Astrocyte (in vitro differentiated cells and primary cell): ENCODE data around the gene PAK4. TPM values are rescaled to one million over a fixed set of nuclear protein-coding genes. Genes with fewer than 3 reads are reported as not detected.
A peak's percentile ranks its signal among the peaks of the same experiment; 100 is the strongest.

Experiments used
- DNase-seq: peaks from one replicate; pipeline ENCODE4 v3.0.0-alpha.2; 2010; ENCODE audit warnings: low read depth
- FAIRE-seq: peaks from 2 replicates; lab custom pipeline; 2011; peaks lifted over from hg19 to GRCh38; lab: Jason Lieb, UNC
- H2AFZ ChIP-seq: 2 replicates; pipeline ENCODE4 v1.6.0; 2012; ENCODE audit warnings: low read depth, low read length, inconsistent platforms
- H3K27ac ChIP-seq: 2 replicates; pipeline ENCODE4 v1.5.1; 2011; ENCODE audit warnings: low read depth, low read length, inconsistent platforms
- H3K27me3 ChIP-seq: 2 replicates; pipeline ENCODE4 v1.6.0; 2011; ENCODE audit warnings: low read length, inconsistent platforms; ENCODE audit not compliant: insufficient read depth
- H3K36me3 ChIP-seq: 2 replicates; pipeline ENCODE4 v1.5.1; 2011; ENCODE audit warnings: low read length, inconsistent platforms; ENCODE audit not compliant: insufficient read depth
- H3K4me1 ChIP-seq: 2 replicates; pipeline ENCODE4 v1.5.1; 2011; ENCODE audit warnings: low read length, inconsistent platforms; ENCODE audit not compliant: insufficient read depth
- H3K4me2 ChIP-seq: 2 replicates; pipeline ENCODE4 v1.6.0; 2012; ENCODE audit warnings: low read length, inconsistent platforms
- H3K4me3 ChIP-seq: 2 replicates; pipeline ENCODE4 v1.5.1; 2011; ENCODE audit warnings: low read depth, mild to moderate bottlenecking, low read length, inconsistent platforms; ENCODE audit not compliant: insufficient read depth
- H3K79me2 ChIP-seq: 2 replicates; pipeline ENCODE4 v1.6.0; 2012; ENCODE audit warnings: mild to moderate bottlenecking, low read length, inconsistent platforms; ENCODE audit not compliant: insufficient read depth
- H3K9ac ChIP-seq: 2 replicates; pipeline ENCODE4 v1.6.0; 2012; ENCODE audit warnings: mild to moderate bottlenecking, low read length, inconsistent platforms
- H3K9me3 ChIP-seq: 2 replicates; pipeline ENCODE4 v1.5.1; 2012; ENCODE audit warnings: low read depth, mild to moderate bottlenecking, low read length, inconsistent platforms; ENCODE audit not compliant: insufficient read depth
- H4K20me1 ChIP-seq: 2 replicates; pipeline ENCODE4 v1.6.0; 2012; ENCODE audit warnings: low read length, inconsistent platforms; ENCODE audit not compliant: insufficient read depth
- H3K27ac Mint-ChIP-seq: one replicate; pipeline ENCODE4 v1.8.0; 2021; ENCODE audit warnings: mild to moderate bottlenecking, mixed read lengths; ENCODE audit not compliant: unreplicated experiment
- H3K27me3 Mint-ChIP-seq: one replicate; pipeline ENCODE4 v1.8.0; 2021; ENCODE audit warnings: low read depth, mixed read lengths; ENCODE audit not compliant: unreplicated experiment
- H3K36me3 Mint-ChIP-seq: one replicate; pipeline ENCODE4 v1.8.0; 2021; ENCODE audit warnings: low read depth, mixed read lengths; ENCODE audit not compliant: unreplicated experiment
- H3K4me1 Mint-ChIP-seq: one replicate; pipeline ENCODE4 v1.8.0; 2021; ENCODE audit warnings: low read depth, mixed read lengths; ENCODE audit not compliant: unreplicated experiment
- H3K4me3 Mint-ChIP-seq: one replicate; pipeline ENCODE4 v1.8.0; 2021; ENCODE audit warnings: mild to moderate bottlenecking, moderate library complexity, mixed read lengths; ENCODE audit not compliant: unreplicated experiment
- H3K9me3 Mint-ChIP-seq: one replicate; pipeline ENCODE4 v1.8.0; 2021; ENCODE audit warnings: mild to moderate bottlenecking, mixed read lengths; ENCODE audit not compliant: unreplicated experiment
- EZH2 ChIP-seq: IDR thresholded peaks from 2 replicates; pipeline ENCODE4 v1.6.1; 2012; ENCODE audit warnings: mild to moderate bottlenecking, low read length, inconsistent platforms; ENCODE audit not compliant: insufficient read depth
- total RNA-seq: library from RNA; stranded (reverse); gene quantifications from 2 replicates; pipeline ENCODE4 v1.2.1, GENCODE V29; 2021
- TF ChIP-seq, protein P1 (sequence below): IDR thresholded peaks from 2 replicates; pipeline ENCODE4 v1.5.1; 2011; ENCODE audit warnings: low read depth, mild to moderate bottlenecking, inconsistent platforms, low read length, moderate library complexity; ENCODE audit not compliant: insufficient read depth

Gene PAK4
- total RNA-seq, 1 donor from 2014 or later, result 48.0 TPM

DNA sequence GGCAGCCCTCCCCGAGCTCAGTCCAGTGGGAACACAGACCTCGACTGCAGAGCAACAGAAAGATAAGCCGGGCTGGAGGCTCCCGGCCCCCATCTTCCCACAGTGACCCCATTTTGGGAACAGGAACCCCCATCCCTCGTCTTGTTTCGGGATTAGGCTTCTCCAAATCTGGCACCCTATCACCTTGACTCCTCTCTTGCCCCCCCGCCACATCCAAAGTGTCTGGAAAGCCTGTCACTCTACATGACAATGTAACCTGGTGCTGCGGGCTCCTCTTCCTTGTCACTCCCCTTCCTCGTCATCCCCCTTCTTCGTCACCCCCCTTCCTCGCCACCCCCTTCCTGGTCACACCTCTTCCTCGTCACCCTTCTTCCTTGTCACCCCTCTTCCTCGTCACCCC is 10.1 kb downstream of the PAK4 start:
- no peak overlapping the region for H2AFZ ChIP-seq
- peaks cover 97% of the 10 kb centered on the region for H3K79me2 ChIP-seq
- H3K9me3 Mint-ChIP-seq, result no peaks in the 10 kb centered on the region
- H3K4me1 Mint-ChIP-seq, result peaks cover 54% of the 10 kb centered on the region
- no peak overlapping the region for H3K9ac ChIP-seq
- no peaks in the 10 kb centered on the region for H3K36me3 ChIP-seq
- no peaks in the 10 kb centered on the region for H3K9me3 ChIP-seq
- peaks cover 22% of the 10 kb centered on the region for H3K4me1 ChIP-seq
- H3K27me3 ChIP-seq, result no peaks in the 10 kb centered on the region
- no peak for TF ChIP-seq EZH2
- TF ChIP-seq, protein P1, sequence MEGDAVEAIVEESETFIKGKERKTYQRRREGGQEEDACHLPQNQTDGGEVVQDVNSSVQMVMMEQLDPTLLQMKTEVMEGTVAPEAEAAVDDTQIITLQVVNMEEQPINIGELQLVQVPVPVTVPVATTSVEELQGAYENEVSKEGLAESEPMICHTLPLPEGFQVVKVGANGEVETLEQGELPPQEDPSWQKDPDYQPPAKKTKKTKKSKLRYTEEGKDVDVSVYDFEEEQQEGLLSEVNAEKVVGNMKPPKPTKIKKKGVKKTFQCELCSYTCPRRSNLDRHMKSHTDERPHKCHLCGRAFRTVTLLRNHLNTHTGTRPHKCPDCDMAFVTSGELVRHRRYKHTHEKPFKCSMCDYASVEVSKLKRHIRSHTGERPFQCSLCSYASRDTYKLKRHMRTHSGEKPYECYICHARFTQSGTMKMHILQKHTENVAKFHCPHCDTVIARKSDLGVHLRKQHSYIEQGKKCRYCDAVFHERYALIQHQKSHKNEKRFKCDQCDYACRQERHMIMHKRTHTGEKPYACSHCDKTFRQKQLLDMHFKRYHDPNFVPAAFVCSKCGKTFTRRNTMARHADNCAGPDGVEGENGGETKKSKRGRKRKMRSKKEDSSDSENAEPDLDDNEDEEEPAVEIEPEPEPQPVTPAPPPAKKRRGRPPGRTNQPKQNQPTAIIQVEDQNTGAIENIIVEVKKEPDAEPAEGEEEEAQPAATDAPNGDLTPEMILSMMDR, result no peak
- H3K4me3 ChIP-seq, result no peak overlapping the region
- H3K4me2 ChIP-seq, result no peak overlapping the region
- no peak overlapping the region for H3K27ac Mint-ChIP-seq
- H3K27ac ChIP-seq, result no peak overlapping the region
- DNase-seq (no peak), FAIRE-seq (no peak)
- peaks cover 97% of the 10 kb centered on the region for H4K20me1 ChIP-seq
- no peak overlapping the region for H3K4me3 Mint-ChIP-seq
- peaks cover 2% of the 10 kb centered on the region for H3K36me3 Mint-ChIP-seq
- H3K27me3 Mint-ChIP-seq, result no peaks in the 10 kb centered on the region

DNA sequence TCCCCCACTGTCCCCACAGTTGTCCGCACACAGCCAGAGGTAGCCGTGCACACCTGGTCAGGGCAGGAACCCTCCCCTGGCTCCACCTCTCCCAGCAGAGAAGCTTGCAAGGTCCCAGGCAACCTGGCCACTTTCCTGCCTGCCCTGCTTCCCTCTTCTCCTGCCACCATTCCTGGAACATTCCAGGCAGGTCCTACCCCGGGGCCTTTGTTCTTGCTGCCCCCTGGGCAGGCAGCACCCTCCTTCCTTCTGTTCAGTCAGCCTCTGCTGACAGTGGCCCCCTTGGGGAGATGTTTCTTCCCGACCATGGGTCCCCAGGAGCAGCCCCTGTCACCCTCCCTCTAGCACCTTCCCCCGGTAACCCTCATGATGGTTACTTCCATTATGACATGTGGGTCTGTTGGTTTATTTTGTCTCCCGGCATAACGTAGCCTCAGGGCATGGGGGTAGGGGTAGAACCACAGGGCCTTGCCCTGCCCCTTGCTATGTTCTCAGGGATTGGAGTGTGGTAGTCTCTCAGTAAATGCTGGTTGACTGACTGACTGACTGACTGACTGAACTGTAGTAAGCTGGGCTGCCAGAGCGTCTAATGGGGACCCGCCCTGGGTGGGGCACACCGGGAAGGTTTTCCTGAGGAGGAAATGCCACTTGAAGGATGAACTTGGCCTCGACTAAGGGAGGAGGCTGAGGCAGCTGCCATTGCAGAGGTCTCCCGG is 10.8 kb downstream of the PAK4 start:
- Mint-ChIP-seq H3K27ac (peak overlapping the region; percentile 84), H3K36me3 (peaks cover 2% of the 10 kb centered on the region), H3K27me3 (no peaks in the 10 kb centered on the region), H3K4me3 (no peak overlapping the region), H3K4me1 (peaks cover 51% of the 10 kb centered on the region), H3K9me3 (no peaks in the 10 kb centered on the region)
- no peaks in the 10 kb centered on the region for H3K36me3 ChIP-seq
- no peaks in the 10 kb centered on the region for H3K9me3 ChIP-seq
- H2AFZ ChIP-seq, result no peak overlapping the region
- H3K4me3 ChIP-seq, result no peak overlapping the region
- no peak for TF ChIP-seq EZH2
- TF ChIP-seq, protein P1, result no peak
- no peak overlapping the region for H3K4me2 ChIP-seq
- peaks cover 15% of the 10 kb centered on the region for H3K4me1 ChIP-seq
- no peak overlapping the region for H3K27ac ChIP-seq
- H4K20me1 ChIP-seq, result peaks cover 96% of the 10 kb centered on the region
- FAIRE-seq, result no peak
- no peak for DNase-seq
- H3K79me2 ChIP-seq, result peaks cover 97% of the 10 kb centered on the region
- H3K9ac ChIP-seq, result no peak overlapping the region
- H3K27me3 ChIP-seq, result no peaks in the 10 kb centered on the region

DNA sequence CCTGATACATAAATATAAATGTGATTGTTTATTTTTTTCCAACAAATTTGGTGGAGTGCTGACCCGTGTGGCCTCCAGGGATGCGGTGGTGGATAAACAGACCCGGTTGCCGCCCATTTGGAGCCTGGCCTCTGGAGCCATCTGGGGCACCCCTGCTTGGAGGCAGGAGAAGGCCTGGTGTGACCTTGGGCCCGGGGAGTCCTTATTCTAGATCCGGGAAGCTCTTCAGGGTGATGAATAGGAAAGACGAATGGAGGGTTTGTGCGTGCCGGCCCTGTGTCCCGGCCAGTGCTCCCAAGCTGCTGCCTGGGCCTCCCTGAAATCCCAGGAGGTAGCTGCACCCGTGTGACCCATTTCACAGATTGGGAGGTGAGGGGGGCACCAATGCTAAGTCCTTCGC is 11.5 kb downstream of the PAK4 start:
- H3K9ac ChIP-seq, result no peak overlapping the region
- Mint-ChIP-seq H3K4me3 (no peak overlapping the region), H3K36me3 (peaks cover 2% of the 10 kb centered on the region), H3K9me3 (no peaks in the 10 kb centered on the region), H3K27ac (peak overlapping the region; percentile 75), H3K27me3 (no peaks in the 10 kb centered on the region), H3K4me1 (peaks cover 47% of the 10 kb centered on the region)
- H3K4me3 ChIP-seq, result no peak overlapping the region
- H4K20me1 ChIP-seq, result peaks cover 93% of the 10 kb centered on the region
- H2AFZ ChIP-seq, result no peak overlapping the region
- H3K9me3 ChIP-seq, result no peaks in the 10 kb centered on the region
- H3K27me3 ChIP-seq, result no peaks in the 10 kb centered on the region
- no peak for DNase-seq
- no peak for FAIRE-seq
- peaks cover 97% of the 10 kb centered on the region for H3K79me2 ChIP-seq
- TF ChIP-seq, protein P1, result no peak
- no peak for TF ChIP-seq EZH2
- H3K4me2 ChIP-seq, result no peak overlapping the region
- no peak overlapping the region for H3K27ac ChIP-seq
- H3K4me1 ChIP-seq, result peaks cover 11% of the 10 kb centered on the region
- no peaks in the 10 kb centered on the region for H3K36me3 ChIP-seq
